Uterus (tissue), 4 donors: Measurements from ENCODE around the gene OR5C1. TPM values are rescaled to one million over a fixed set of nuclear protein-coding genes. Genes with fewer than 3 reads are reported as not detected.
A peak's percentile ranks its signal among the peaks of the same experiment; 100 is the strongest.

ENCODE experiments used
- DNase-seq, 2 donors: peaks; one replicate each; pipeline ENCODE4 v3.0.0-alpha.2; 2019 to 2020
- H3K27ac ChIP-seq, 2 donors: fragments of 200-600 bp; sonication (generic); 1 replicate in 1 of 2; 2 replicates in 1 of 2; pipeline ENCODE4 v1.5.1; 2016 to 2018
- H3K27me3 ChIP-seq, 2 donors: fragments of 200-600 bp; sonication (generic); one replicate each; pipeline ENCODE4 v1.5.1; 2018 to 2019; ENCODE audit warnings: control low read depth in 1 of 2
- H3K36me3 ChIP-seq, 2 donors: fragments of 200-600 bp; sonication (generic); one replicate each; pipeline ENCODE4 v1.5.1; 2019; ENCODE audit warnings: control low read depth in 1 of 2
- H3K4me1 ChIP-seq, 2 donors: fragments of 200-600 bp; sonication (generic); one replicate each; pipeline ENCODE4 v1.5.1; 2018 to 2019; ENCODE audit warnings: control low read depth in 1 of 2
- H3K4me3 ChIP-seq, 2 donors: fragments of 200-600 bp; sonication (generic); 1 replicate in 1 of 2; 2 replicates in 1 of 2; pipeline ENCODE4 v1.5.1; 2018 to 2019; ENCODE audit warnings: mild to moderate bottlenecking in 1 of 2
- H3K9me3 ChIP-seq, 2 donors: fragments of 200-600 bp; sonication (generic); one replicate each; pipeline ENCODE4 v1.5.1; 2019; ENCODE audit warnings: control low read depth in 1 of 2
- POLR2A ChIP-seq, 2 donors: fragments of 450-650 bp; IDR thresholded peaks; one replicate each; pipeline ENCODE4 v1.6.1; 2016; ENCODE audit warnings: antibody characterized with exemption in 2 of 2, mild to moderate bottlenecking in 1 of 2, moderate library complexity in 1 of 2
- intact Hi-C: fragments of 100-400 bp; cut with DNase I; formaldehyde crosslinking; loops from one replicate; pipeline ENCODE4 v1.15.1; 2023; ENCODE audit warnings: low total_unique reads
- total RNA-seq, 4 donors: library from RNA; depleted of rRNA in 3 of 4; stranded (reverse); fragments of >200 nt in 3 of 4; gene quantifications; one replicate each; pipeline versions ENCODE4 v1.1.0 to v1.2.4, GENCODE V29; 2014 to 2023
- TF ChIP-seq, protein P1 (sequence below), 4 experiments: fragments of 200-600 bp in 2 of 4; fragments of 450-650 bp in 2 of 4; sonication (generic) in 2 of 4; IDR thresholded peaks; one replicate each; pipeline ENCODE4 v1.5.1; 2016 to 2019; ENCODE audit warnings: antibody characterized with exemption in 4 of 4, mild to moderate bottlenecking in 2 of 4, moderate library complexity in 1 of 4
- donor health status: DM: yes; HTN: yes; CAD: no.

OR5C1 gene
- total RNA-seq, 4 donors from 2014 or later: not detected

DNA sequence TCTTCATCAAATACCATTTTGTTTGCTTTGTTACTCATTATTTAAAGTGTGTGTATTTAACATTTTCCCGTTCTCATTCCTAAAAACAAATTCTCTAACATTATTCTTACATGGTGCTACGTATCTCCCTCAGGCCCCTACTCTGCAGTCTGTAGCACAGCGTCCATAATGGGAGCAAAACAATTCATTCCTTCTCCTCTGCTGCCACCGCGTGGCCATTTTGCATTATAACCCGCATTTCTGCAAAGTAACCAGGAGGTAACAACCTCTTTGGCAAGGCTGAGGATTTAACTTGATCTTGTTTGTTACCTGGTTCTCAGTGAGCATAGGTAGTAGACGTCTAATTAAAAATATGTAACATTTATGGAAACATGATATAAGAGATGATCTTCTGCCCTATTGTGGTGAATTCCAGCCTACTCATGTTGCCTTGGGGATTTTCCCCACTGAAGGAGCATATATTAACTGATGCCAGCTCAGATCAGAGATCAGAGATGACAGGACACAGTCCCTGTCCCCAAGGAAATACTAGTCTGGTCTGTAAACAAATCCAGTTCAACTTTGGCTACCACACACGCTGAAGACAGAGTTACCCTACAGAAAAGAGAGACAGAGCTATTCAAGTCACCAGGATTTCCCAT, 21.7 kb downstream of the OR5C1 start:
- DNase-seq: peak; percentile 68 to 72
- no peak overlapping the region for H3K4me3 ChIP-seq
- H3K36me3 ChIP-seq: no peaks in the 10 kb centered on the region
- H3K4me1 ChIP-seq: no peaks in the 10 kb centered on the region
- no peaks in the 10 kb centered on the region for H3K27me3 ChIP-seq
- intact Hi-C loops: no loop called here
- TF ChIP-seq, protein P1, sequence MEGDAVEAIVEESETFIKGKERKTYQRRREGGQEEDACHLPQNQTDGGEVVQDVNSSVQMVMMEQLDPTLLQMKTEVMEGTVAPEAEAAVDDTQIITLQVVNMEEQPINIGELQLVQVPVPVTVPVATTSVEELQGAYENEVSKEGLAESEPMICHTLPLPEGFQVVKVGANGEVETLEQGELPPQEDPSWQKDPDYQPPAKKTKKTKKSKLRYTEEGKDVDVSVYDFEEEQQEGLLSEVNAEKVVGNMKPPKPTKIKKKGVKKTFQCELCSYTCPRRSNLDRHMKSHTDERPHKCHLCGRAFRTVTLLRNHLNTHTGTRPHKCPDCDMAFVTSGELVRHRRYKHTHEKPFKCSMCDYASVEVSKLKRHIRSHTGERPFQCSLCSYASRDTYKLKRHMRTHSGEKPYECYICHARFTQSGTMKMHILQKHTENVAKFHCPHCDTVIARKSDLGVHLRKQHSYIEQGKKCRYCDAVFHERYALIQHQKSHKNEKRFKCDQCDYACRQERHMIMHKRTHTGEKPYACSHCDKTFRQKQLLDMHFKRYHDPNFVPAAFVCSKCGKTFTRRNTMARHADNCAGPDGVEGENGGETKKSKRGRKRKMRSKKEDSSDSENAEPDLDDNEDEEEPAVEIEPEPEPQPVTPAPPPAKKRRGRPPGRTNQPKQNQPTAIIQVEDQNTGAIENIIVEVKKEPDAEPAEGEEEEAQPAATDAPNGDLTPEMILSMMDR (IDR thresholded peaks at IDR 0.05): peak; percentile 71 to 90 (median 78)
- no peak for TF ChIP-seq POLR2A (IDR thresholded peaks at IDR 0.05)
- H3K9me3 ChIP-seq: no peaks in the 10 kb centered on the region
- H3K27ac ChIP-seq: no peak overlapping the region

DNA sequence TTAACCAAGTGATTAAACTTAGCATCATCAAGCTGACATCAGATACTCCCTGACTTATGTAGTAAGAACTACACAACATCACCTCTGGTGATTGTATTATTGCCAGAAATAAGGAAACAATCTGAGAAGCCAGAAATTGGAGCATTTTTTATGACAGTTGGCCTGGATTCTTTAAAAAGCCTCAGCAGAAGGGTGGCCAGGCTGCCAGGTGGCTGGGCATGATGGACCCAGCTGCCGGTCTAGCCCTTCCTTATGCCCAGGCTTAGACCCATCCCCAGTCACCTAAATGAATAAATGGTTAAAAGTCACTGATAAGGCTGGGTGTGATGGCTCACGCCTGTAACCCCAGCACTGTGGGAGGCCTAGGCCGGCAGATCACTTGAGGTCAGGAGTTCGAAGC, 24.0 kb downstream of the OR5C1 start:
- H3K27ac ChIP-seq: no peak overlapping the region
- no peak for TF ChIP-seq POLR2A (IDR thresholded peaks at IDR 0.05)
- TF ChIP-seq, protein P1 (IDR thresholded peaks at IDR 0.05): no peak
- no peak for DNase-seq
- no peak overlapping the region for H3K4me3 ChIP-seq
- no peaks in the 10 kb centered on the region for H3K4me1 ChIP-seq
- H3K9me3 ChIP-seq: no peaks in the 10 kb centered on the region
- no peaks in the 10 kb centered on the region for H3K36me3 ChIP-seq
- no peaks in the 10 kb centered on the region for H3K27me3 ChIP-seq
- intact Hi-C loops: no loop called here

DNA sequence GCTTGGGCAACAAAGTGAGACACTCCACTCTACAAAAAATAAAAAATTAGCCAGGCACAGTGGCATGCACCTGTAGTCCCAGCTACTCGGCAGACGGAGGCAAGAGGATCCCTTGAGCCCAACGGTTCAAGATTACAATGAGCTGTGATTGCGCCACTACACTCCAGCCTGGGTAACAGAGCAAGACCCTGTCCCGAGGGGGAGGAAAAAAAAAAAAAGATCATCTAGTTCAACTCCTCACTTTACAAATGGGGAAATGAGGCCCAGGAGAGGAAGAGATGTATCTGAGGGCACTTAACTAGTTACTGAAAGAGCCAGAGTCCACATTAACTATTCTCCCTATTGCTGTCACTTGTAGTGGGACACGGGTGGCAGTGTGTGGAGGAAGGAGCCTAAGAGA, 25.8 kb downstream of the OR5C1 start:
- H3K4me3 ChIP-seq: no peak overlapping the region
- no peaks in the 10 kb centered on the region for H3K27me3 ChIP-seq
- no peaks in the 10 kb centered on the region for H3K9me3 ChIP-seq
- TF ChIP-seq, protein P1 (IDR thresholded peaks at IDR 0.05): no peak
- TF ChIP-seq POLR2A (IDR thresholded peaks at IDR 0.05): no peak
- no peak for DNase-seq
- intact Hi-C loops: no loop called here
- H3K4me1 ChIP-seq: no peaks in the 10 kb centered on the region
- no peaks in the 10 kb centered on the region for H3K36me3 ChIP-seq
- no peak overlapping the region for H3K27ac ChIP-seq

DNA sequence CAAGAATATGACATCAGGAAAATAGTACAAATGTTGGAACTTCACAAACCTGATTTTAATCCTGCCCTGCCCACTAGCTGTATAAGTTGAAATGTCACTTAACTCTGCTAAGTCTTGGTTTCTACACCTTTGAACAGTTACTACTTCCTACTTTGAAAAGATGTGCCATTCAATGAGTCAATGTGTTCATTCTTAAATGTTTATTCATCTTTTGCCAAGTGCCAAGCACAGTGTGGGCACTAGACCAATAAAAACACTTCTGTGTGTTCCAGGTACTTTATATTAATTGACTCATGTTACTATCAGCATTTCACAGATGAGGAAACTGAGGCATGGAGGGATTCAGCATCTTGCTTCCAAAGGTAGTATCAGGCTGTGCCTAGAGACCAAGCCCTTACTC, 26.8 kb downstream of the OR5C1 start:
- TF ChIP-seq POLR2A (IDR thresholded peaks at IDR 0.05): no peak
- TF ChIP-seq, protein P1 (IDR thresholded peaks at IDR 0.05): no peak
- H3K4me1 ChIP-seq: no peaks in the 10 kb centered on the region

DNA sequence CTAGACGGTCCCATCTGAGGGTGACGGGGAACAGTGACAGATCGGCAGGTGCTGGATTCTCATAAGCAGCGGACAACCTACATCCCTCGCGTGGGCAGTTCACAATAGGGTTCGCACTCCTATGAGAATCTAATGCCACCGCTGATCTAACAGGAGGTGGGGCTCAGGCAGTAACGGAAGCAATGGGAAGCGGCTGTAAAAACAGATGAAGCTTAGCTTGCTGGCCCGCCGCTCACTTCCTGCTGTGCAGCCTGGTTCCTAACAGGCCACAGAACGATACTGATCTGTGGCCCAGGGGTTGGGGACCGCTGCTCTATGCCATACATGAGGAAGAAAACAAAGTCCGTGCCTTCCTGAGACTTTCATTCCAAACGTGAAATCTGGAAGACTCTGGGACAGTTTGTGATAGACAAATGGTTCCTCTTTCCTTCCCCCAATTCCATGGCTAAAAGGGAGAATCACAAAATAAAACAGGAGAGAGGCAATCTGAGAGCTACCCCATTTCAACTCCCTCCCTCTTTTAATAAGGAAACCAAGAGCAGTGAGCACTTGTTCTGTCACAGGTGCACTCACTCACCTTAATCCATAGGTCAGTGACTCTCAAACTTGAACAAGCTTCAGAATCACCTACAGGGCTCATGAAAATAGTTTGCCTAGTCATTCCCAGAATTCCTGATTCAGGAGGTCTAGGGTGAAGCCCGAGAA, 27.6 kb downstream of the OR5C1 start:
- peak; percentile 22 to 49 for DNase-seq

More for the DNA sequence above, 26.8 kb downstream of the OR5C1 start:
- Histone ChIP-seq H3K9me3 (no peaks in the 10 kb centered on the region), H3K4me3 (no peak overlapping the region), H3K27ac (peak overlapping the region; percentile 4 to 49), H3K27me3 (no peaks in the 10 kb centered on the region), H3K36me3 (no peaks in the 10 kb centered on the region)
- no peak for DNase-seq
- intact Hi-C loops: no loop called here

More for the DNA sequence above, 27.6 kb downstream of the OR5C1 start:
- H3K9me3 ChIP-seq: no peaks in the 10 kb centered on the region
- no peaks in the 10 kb centered on the region for H3K4me1 ChIP-seq
- TF ChIP-seq POLR2A (IDR thresholded peaks at IDR 0.05): no peak
- no peak overlapping the region for H3K4me3 ChIP-seq
- intact Hi-C loops: no loop called here
- H3K27ac ChIP-seq: peak overlapping the region; percentile 4 to 49
- no peaks in the 10 kb centered on the region for H3K36me3 ChIP-seq
- H3K27me3 ChIP-seq: no peaks in the 10 kb centered on the region
